Effector CD4-positive, alpha-beta T cell (primary cell): ENCODE results near the gene ALDH1A1.
"Not testable (repeated sequence)": the region's sequence is repeated elsewhere in the genome, so short reads cannot be mapped to it uniquely, and the experiment has no call there.

Source experiments
- DNase-seq: peaks from one replicate; pipeline ENCODE4 v3.0.0-alpha.2; 2020

Gene ALDH1A1

GRCh38 chr9:72942451-72942850 is 10.4 kb downstream of the ALDH1A1 start:
- DNase-seq, result no peak

- DNase-seq, result not testable (repeated sequence)
Observed at GRCh38 chr9:72939581-72939980, 13.3 kb downstream of the ALDH1A1 start.

GRCh38 chr9:72937545-72937944 is 15.3 kb downstream of the ALDH1A1 start:
- DNase-seq, result no peak

GRCh38 chr9:72936679-72937078 is 16.2 kb downstream of the ALDH1A1 start:
- DNase-seq, result no peak

GRCh38 chr9:72936266-72936665 is 16.6 kb downstream of the ALDH1A1 start:
- DNase-seq, result no peak

GRCh38 chr9:72935595-72935994 is 17.3 kb downstream of the ALDH1A1 start:
- no peak for DNase-seq

GRCh38 chr9:72933730-72934665 is 18.9 kb downstream of the ALDH1A1 start:
- no peak for DNase-seq

GRCh38 chr9:72932619-72933018 is 20.2 kb downstream of the ALDH1A1 start:
- DNase-seq, result no peak

GRCh38 chr9:72931897-72932296 is 21.0 kb downstream of the ALDH1A1 start:
- no peak for DNase-seq

- no peak for DNase-seq
Observed at GRCh38 chr9:72931437-72931836, 21.4 kb downstream of the ALDH1A1 start.

GRCh38 chr9:72930828-72931227 is 22.0 kb downstream of the ALDH1A1 start:
- DNase-seq, result no peak

GRCh38 chr9:72929542-72929941 is 23.3 kb downstream of the ALDH1A1 start:
- DNase-seq, result no peak

- no peak for DNase-seq
Observed at GRCh38 chr9:72928042-72928507, 24.8 kb downstream of the ALDH1A1 start.

GRCh38 chr9:72926506-72926905 is 26.3 kb downstream of the ALDH1A1 start:
- no peak for DNase-seq

GRCh38 chr9:72925891-72926290 is 27.0 kb downstream of the ALDH1A1 start:
- no peak for DNase-seq

- no peak for DNase-seq
Observed at GRCh38 chr9:72925126-72925789, 27.6 kb downstream of the ALDH1A1 start.

GRCh38 chr9:72924154-72924790 is 28.6 kb downstream of the ALDH1A1 start:
- no peak for DNase-seq

GRCh38 chr9:72923077-72923476 is 29.8 kb downstream of the ALDH1A1 start:
- DNase-seq, result no peak

GRCh38 chr9:72921888-72922654 is 30.8 kb downstream of the ALDH1A1 start:
- DNase-seq, result no peak

- no peak for DNase-seq
Observed at GRCh38 chr9:72919246-72919945, 33.5 kb downstream of the ALDH1A1 start.

GRCh38 chr9:72917892-72918509 is 34.9 kb downstream of the ALDH1A1 start:
- no peak for DNase-seq

GRCh38 chr9:72915659-72916058 is 37.2 kb downstream of the ALDH1A1 start:
- no peak for DNase-seq
